ENCODE data around the gene ORM1. TPM values are rescaled to one million over a fixed set of nuclear protein-coding genes. Genes with fewer than 3 reads are reported as not detected.
"Not testable (repeated sequence)": the region's sequence is repeated elsewhere in the genome, so short reads cannot be mapped to it uniquely, and the experiment has no call there.

Gene ORM1
- total and polyA plus RNA-seq, 2 of the 8 experiments (the other 6 are each of a cell fraction or from before 2014, with no cell fraction given) = 0.32 TPM; not detected in 1

GRCh38 chr9:114332474-114333040, 9.7 kb downstream of the ORM1 start:
- H3K4me3 ChIP-seq (ENCODE audit: extremely low read depth in 1 of 4, insufficient read depth in 2 of 4, low read depth in 3 of 4, low read length in 4 of 4); H2BK12ac ChIP-seq (ENCODE audit: low read depth, low read length); H3K4ac ChIP-seq (replicated peaks; ENCODE audit: insufficient read length, low read depth, low read length); H3K27me3 ChIP-seq (replicated peaks in 1 of 4; ENCODE audit: control insufficient read depth in 3 of 4, extremely low read depth in 1 of 4, insufficient read depth in 3 of 4, low read length in 3 of 4); H3K9ac ChIP-seq (replicated peaks in 1 of 4; ENCODE audit: extremely low read depth in 1 of 4, low read depth in 3 of 4, low read length in 3 of 4); H4K8ac ChIP-seq (ENCODE audit: extremely low read depth, insufficient read depth, low read length); H2AK5ac ChIP-seq (ENCODE audit: low read depth, low read length); H3K27ac ChIP-seq (ENCODE audit: low read depth, low read length); H2BK20ac ChIP-seq (ENCODE audit: low read length); H3K56ac ChIP-seq (replicated peaks; ENCODE audit: insufficient read length, low read depth, low read length); H3K4me2 ChIP-seq (ENCODE audit: insufficient read depth in 1 of 2, low read depth in 2 of 2, low read length in 2 of 2); H2BK120ac ChIP-seq (replicated peaks; ENCODE audit: low read depth, low read length); H3K79me2 ChIP-seq (ENCODE audit: control insufficient read depth in 1 of 2, insufficient read depth in 2 of 2, low read length in 2 of 2); H3K9me3 ChIP-seq (ENCODE audit: insufficient read depth in 2 of 2, low read depth in 1 of 2, low read length in 1 of 2); H4K91ac ChIP-seq (replicated peaks; ENCODE audit: insufficient read length, low read length); DNase-seq (ENCODE audit: low read depth in 1 of 2, low spot score in 2 of 2); H2BK5ac ChIP-seq (ENCODE audit: low read depth, low read length); CTCF ChIA-PET (ENCODE audit: partially characterized antibody); H3K14ac ChIP-seq (ENCODE audit: insufficient read length); H3K23ac ChIP-seq (ENCODE audit: insufficient read length); H4K5ac ChIP-seq (ENCODE audit: insufficient read length, low read depth, low read length); H2BK15ac ChIP-seq (ENCODE audit: low read length); H3K23me2 ChIP-seq (ENCODE audit: low read depth, low read length); H3K79me1 ChIP-seq (ENCODE audit: low read depth, low read length); H3K4me1 ChIP-seq (replicated peaks in 1 of 4; ENCODE audit: control insufficient read depth in 3 of 4, insufficient read depth in 4 of 4, low read length in 3 of 4); H4K20me1 ChIP-seq (replicated peaks in 1 of 2; ENCODE audit: control insufficient read depth in 1 of 2, insufficient read depth in 2 of 2, low read length in 2 of 2); H2AFZ ChIP-seq (ENCODE audit: low read length); H3K36me3 ChIP-seq (ENCODE audit: control insufficient read depth in 2 of 4, insufficient read depth in 4 of 4, low read length in 3 of 4); H3K18ac ChIP-seq (ENCODE audit: extremely low read depth, low read length): not testable (repeated sequence)
- WGBS, 2 experiments (ENCODE audit: extremely low coverage in 1 of 2, insufficient coverage in 1 of 2, insufficient read length in 1 of 2, insufficient replicate concordance in 2 of 2, low coverage in 1 of 2, low lambda C conversion rate in 2 of 2, missing lambda C conversion rate in 1 of 2) = 81% methylated on average over 3 of the region's 4 CpGs; no CpG with 5 or more reads in 1 of the 2 experiments
- peak; percentile 45 for FAIRE-seq
- POLR2A ChIA-PET (ENCODE audit: partially characterized antibody) = interaction anchor here (0.7 to 1.4 kb wide), 3 partner anchors 9 to 64 kb away, joined by 3 to 5 read pairs (median 4); no protein-coding TSS in a partner anchor

DNA sequence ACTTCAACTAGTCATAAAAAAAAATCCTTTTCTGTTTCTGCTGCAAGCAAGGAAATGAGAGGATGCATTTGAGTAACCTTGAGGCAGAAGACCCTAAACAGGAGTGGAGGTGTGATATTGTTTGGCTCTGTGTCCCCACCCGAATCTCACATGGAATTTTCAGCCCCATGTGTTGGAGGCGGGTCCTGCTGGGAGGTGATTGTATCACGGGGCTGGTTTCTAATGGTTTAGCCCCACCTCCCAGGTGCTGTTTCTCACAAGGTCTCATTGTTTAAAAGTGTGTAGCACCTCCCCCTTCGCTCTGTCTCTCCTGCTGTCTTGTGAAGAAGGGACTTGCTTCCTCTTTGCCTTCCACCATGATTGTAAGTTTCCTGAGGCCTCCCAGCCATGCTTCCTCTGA, 10.8 kb downstream of the ORM1 start:
- H3K27ac ChIP-seq (ENCODE audit: low read depth, low read length); POLR2A ChIA-PET (ENCODE audit: partially characterized antibody); H3K9me3 ChIP-seq (ENCODE audit: insufficient read depth in 2 of 2, low read depth in 1 of 2, low read length in 1 of 2); H3K4me1 ChIP-seq (replicated peaks in 1 of 4; ENCODE audit: control insufficient read depth in 3 of 4, insufficient read depth in 4 of 4, low read length in 3 of 4); H2BK5ac ChIP-seq (ENCODE audit: low read depth, low read length); H2BK120ac ChIP-seq (replicated peaks; ENCODE audit: low read depth, low read length); H2AK5ac ChIP-seq (ENCODE audit: low read depth, low read length); CTCF ChIA-PET (ENCODE audit: partially characterized antibody); H3K4me2 ChIP-seq (ENCODE audit: insufficient read depth in 1 of 2, low read depth in 2 of 2, low read length in 2 of 2); H3K23ac ChIP-seq (ENCODE audit: insufficient read length); H3K4ac ChIP-seq (replicated peaks; ENCODE audit: insufficient read length, low read depth, low read length); H2AFZ ChIP-seq (ENCODE audit: low read length); H4K8ac ChIP-seq (ENCODE audit: extremely low read depth, insufficient read depth, low read length); H3K27me3 ChIP-seq (replicated peaks in 1 of 4; ENCODE audit: control insufficient read depth in 3 of 4, extremely low read depth in 1 of 4, insufficient read depth in 3 of 4, low read length in 3 of 4); H4K91ac ChIP-seq (replicated peaks; ENCODE audit: insufficient read length, low read length); H2BK20ac ChIP-seq (ENCODE audit: low read length); FAIRE-seq; H3K79me1 ChIP-seq (ENCODE audit: low read depth, low read length); H2BK12ac ChIP-seq (ENCODE audit: low read depth, low read length); H4K20me1 ChIP-seq (replicated peaks in 1 of 2; ENCODE audit: control insufficient read depth in 1 of 2, insufficient read depth in 2 of 2, low read length in 2 of 2); H2BK15ac ChIP-seq (ENCODE audit: low read length); H3K56ac ChIP-seq (replicated peaks; ENCODE audit: insufficient read length, low read depth, low read length); DNase-seq (ENCODE audit: low read depth in 1 of 2, low spot score in 2 of 2); H3K4me3 ChIP-seq (ENCODE audit: extremely low read depth in 1 of 4, insufficient read depth in 2 of 4, low read depth in 3 of 4, low read length in 4 of 4); H3K9ac ChIP-seq (replicated peaks in 1 of 4; ENCODE audit: extremely low read depth in 1 of 4, low read depth in 3 of 4, low read length in 3 of 4); H3K14ac ChIP-seq (ENCODE audit: insufficient read length); H3K23me2 ChIP-seq (ENCODE audit: low read depth, low read length); H3K79me2 ChIP-seq (ENCODE audit: control insufficient read depth in 1 of 2, insufficient read depth in 2 of 2, low read length in 2 of 2); H3K18ac ChIP-seq (ENCODE audit: extremely low read depth, low read length); H4K5ac ChIP-seq (ENCODE audit: insufficient read length, low read depth, low read length): not testable (repeated sequence)
- peaks cover 8 to 18% (median 15%) of the 10 kb centered on the region in 4 experiments; a peak in 7 of 8 replicates for H3K36me3 ChIP-seq (ENCODE audit: control insufficient read depth in 2 of 4, insufficient read depth in 4 of 4, low read length in 3 of 4)
- WGBS, 2 experiments (ENCODE audit: extremely low coverage in 1 of 2, insufficient coverage in 1 of 2, insufficient read length in 1 of 2, insufficient replicate concordance in 2 of 2, low coverage in 1 of 2, low lambda C conversion rate in 2 of 2, missing lambda C conversion rate in 1 of 2) = 81% methylated on average over 3 of the region's 4 CpGs; no CpG with 5 or more reads in 1 of the 2 experiments

All from H1 (cell line).